GM23338 (cell line): ENCODE measurements around the gene ARHGEF10L.

Experiments used
- EZH2 ChIP-seq: fragments of 200-600 bp; sonication (generic); IDR thresholded peaks from one replicate; pipeline ENCODE4 v1.8.0; 2017; ENCODE audit warnings: antibody characterized with exemption, mild to moderate bottlenecking, low read depth; ENCODE audit not compliant: unreplicated experiment
- JUNB ChIP-seq: IDR thresholded peaks from one replicate; pipeline ENCODE4 v1.6.1; 2016; ENCODE audit warnings: antibody characterized with exemption; ENCODE audit not compliant: unreplicated experiment
- REST ChIP-seq: IDR thresholded peaks from one replicate; pipeline ENCODE4 v1.6.1; 2018; ENCODE audit warnings: antibody characterized with exemption; ENCODE audit not compliant: unreplicated experiment
- ZNF114 ChIP-seq: fragments of 250-450 bp; sonication (Bioruptor Pico); IDR thresholded peaks from 2 replicates; pipeline ENCODE4 v1.5.0; 2020; ENCODE audit warnings: mild to moderate bottlenecking, moderate library complexity
- TF ChIP-seq, protein P1 (sequence below), 2 experiments: fragments of 200-600 bp in 1 of 2; sonication (generic) in 1 of 2; conservative IDR thresholded peaks; 2 replicates each; pipeline versions ENCODE4 v1.5.1 to v1.6.1; 2016 to 2017; ENCODE audit warnings: antibody characterized with exemption in 2 of 2, low read depth in 2 of 2, mild to moderate bottlenecking in 2 of 2, moderate library complexity in 1 of 2

DNA sequence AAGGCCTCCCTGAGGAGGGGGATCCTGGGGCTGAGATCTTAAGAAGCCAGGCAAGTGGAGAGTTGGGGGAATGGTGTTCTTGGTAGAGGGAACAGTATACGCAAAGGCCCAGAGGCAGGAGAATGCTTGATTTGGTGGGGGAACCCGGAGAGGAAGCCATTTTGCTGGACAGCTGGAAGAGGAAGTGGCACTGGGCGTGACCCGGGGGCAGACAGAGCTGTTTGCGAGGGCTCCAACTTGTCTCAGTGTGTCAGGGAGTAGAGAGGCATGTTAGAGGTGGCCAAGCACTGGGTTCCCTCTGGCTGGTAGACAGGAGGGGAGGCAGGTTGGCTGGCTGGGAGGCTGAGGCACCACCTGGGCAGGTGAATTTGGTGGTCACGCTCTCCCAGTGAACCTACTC lies 119.3 kb downstream of the ARHGEF10L start:
- no peak for TF ChIP-seq REST
- TF ChIP-seq, protein P1, sequence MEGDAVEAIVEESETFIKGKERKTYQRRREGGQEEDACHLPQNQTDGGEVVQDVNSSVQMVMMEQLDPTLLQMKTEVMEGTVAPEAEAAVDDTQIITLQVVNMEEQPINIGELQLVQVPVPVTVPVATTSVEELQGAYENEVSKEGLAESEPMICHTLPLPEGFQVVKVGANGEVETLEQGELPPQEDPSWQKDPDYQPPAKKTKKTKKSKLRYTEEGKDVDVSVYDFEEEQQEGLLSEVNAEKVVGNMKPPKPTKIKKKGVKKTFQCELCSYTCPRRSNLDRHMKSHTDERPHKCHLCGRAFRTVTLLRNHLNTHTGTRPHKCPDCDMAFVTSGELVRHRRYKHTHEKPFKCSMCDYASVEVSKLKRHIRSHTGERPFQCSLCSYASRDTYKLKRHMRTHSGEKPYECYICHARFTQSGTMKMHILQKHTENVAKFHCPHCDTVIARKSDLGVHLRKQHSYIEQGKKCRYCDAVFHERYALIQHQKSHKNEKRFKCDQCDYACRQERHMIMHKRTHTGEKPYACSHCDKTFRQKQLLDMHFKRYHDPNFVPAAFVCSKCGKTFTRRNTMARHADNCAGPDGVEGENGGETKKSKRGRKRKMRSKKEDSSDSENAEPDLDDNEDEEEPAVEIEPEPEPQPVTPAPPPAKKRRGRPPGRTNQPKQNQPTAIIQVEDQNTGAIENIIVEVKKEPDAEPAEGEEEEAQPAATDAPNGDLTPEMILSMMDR (conservative IDR thresholded peaks at IDR 0.05; ENCODE audit: low read depth in 2 of 2), result no peak
- no peak for TF ChIP-seq EZH2
- TF ChIP-seq JUNB, result no peak
- TF ChIP-seq ZNF114 (CRISPR knock-in tag), result no peak
